K562 (cell line): ENCODE measurements around the gene STX1A. TPM values are rescaled to one million over a fixed set of nuclear protein-coding genes. Genes with fewer than 3 reads are reported as not detected.

Source experiments
- ATAC-seq: fragments of 200-7000 bp; cut with Tn5 transposase; 3 replicates; pipeline ENCODE4 v1.9.1; 2020; ENCODE audit warnings: moderate library complexity
- BruUV-seq: library from RNA; stranded (reverse); fragments of 400-500 nt; replicated peaks from 2 replicates; lab custom pipeline; 2021; lab: Mats Ljungman, UMichigan
- CTCF ChIA-PET: fragments of 300-600 bp; formaldehyde crosslinking; extraction: SDS; loops from one replicate; lab custom pipeline; 2021; ENCODE audit warnings: low intra/inter-chr PET ratio; lab: Yijun Ruan, JAX
- POLR2A ChIA-PET: fragments of 300-600, 350-650 bp; sonication (Branson Sonifier 250); formaldehyde crosslinking; extraction: SDS; loops from one replicate; lab custom pipeline; 2021; ENCODE audit warnings: antibody characterized with exemption, inconsistent platforms; lab: Yijun Ruan, JAX
- DNase-seq, 4 experiments: peaks; one replicate each; pipeline versions ENCODE4 v3.0.0 to v3.0.0-alpha.2; 2011 to 2018; ENCODE audit warnings: low spot score in 3 of 4, mixed read lengths in 3 of 4; ENCODE audit errors: extremely low read depth in 1 of 4
- FAIRE-seq: peaks from 2 replicates; lab custom pipeline; 2011; peaks lifted over from hg19 to GRCh38; lab: Jason Lieb, UNC
- H2AFZ ChIP-seq: 2 replicates; pipeline ENCODE4 v1.6.0; 2011; ENCODE audit warnings: low read depth, low read length, control low read depth, inconsistent platforms
- H3K27ac ChIP-seq: fragments of 200-600 bp; 3 replicates; pipeline ENCODE4 v1.8.0; 2011; ENCODE audit warnings: low read depth, mild to moderate bottlenecking, control low read depth, inconsistent platforms, low read length, moderate library complexity, mixed read lengths; ENCODE audit errors: extremely low read depth
- H3K27me3 ChIP-seq, 2 experiments: fragments of 300-600 bp in 1 of 2; 2 replicates in 1 of 2; 3 replicates in 1 of 2; pipeline versions ENCODE4 v1.6.0 to v1.8.0; 2011; ENCODE audit warnings: inconsistent platforms in 2 of 2, low read length in 2 of 2, mild to moderate bottlenecking in 1 of 2, mixed read lengths in 1 of 2, moderate library complexity in 1 of 2; ENCODE audit not compliant: control insufficient read depth in 2 of 2, insufficient read depth in 2 of 2
- H3K36me3 ChIP-seq: fragments of 300-600 bp; 3 replicates; pipeline ENCODE4 v1.8.0; 2011; ENCODE audit warnings: mild to moderate bottlenecking, low read length, inconsistent platforms; ENCODE audit not compliant: control insufficient read depth, insufficient read depth
- H3K4me1 ChIP-seq, 2 experiments: fragments of 200-600 bp in 1 of 2; replicated peaks in 1 of 2; 2 replicates in 1 of 2; 3 replicates in 1 of 2; pipeline versions ENCODE4 v1.5.1 to v1.8.0; 2011; ENCODE audit warnings: inconsistent platforms in 2 of 2, low read length in 2 of 2, mild to moderate bottlenecking in 1 of 2, mixed read lengths in 1 of 2, moderate library complexity in 1 of 2; ENCODE audit not compliant: control insufficient read depth in 2 of 2, insufficient read depth in 2 of 2
- H3K4me2 ChIP-seq: 2 replicates; pipeline ENCODE4 v1.6.1; 2011; ENCODE audit warnings: low read length, control low read depth, inconsistent platforms, mixed read lengths; ENCODE audit not compliant: insufficient read depth
- H3K4me3 ChIP-seq: fragments of 200-600 bp; sonication (generic), shearing (Covaris generic); 2 replicates; pipeline ENCODE4 v1.5.1; 2016; ENCODE audit warnings: control low read depth, inconsistent platforms
- H3K79me2 ChIP-seq: fragments of 200-600 bp; 3 replicates; pipeline ENCODE4 v1.8.0; 2011; ENCODE audit warnings: low read length, inconsistent platforms; ENCODE audit not compliant: control insufficient read depth, insufficient read depth
- H3K9ac ChIP-seq, 2 experiments: 2 replicates each; pipeline versions ENCODE4 v1.6.0 to v1.6.1; 2011; ENCODE audit warnings: low read depth in 2 of 2, low read length in 2 of 2, control low read depth in 1 of 2, inconsistent platforms in 1 of 2, mild to moderate bottlenecking in 1 of 2, mixed read lengths in 1 of 2; ENCODE audit not compliant: insufficient read depth in 1 of 2
- H3K9me1 ChIP-seq: one replicate; pipeline ENCODE4 v1.6.0; 2011; ENCODE audit warnings: inconsistent platforms, mild to moderate bottlenecking, low read length, moderate library complexity; ENCODE audit not compliant: control insufficient read depth, insufficient read depth
- H3K9me3 ChIP-seq: replicated peaks from 2 replicates; pipeline ENCODE4 v1.5.1; 2011; ENCODE audit warnings: low read depth, low read length, inconsistent platforms; ENCODE audit not compliant: control insufficient read depth, insufficient read depth
- H4K20me1 ChIP-seq: replicated peaks from 2 replicates; pipeline ENCODE4 v1.6.1; 2011; ENCODE audit warnings: low read length, inconsistent platforms, mixed read lengths; ENCODE audit not compliant: control insufficient read depth, insufficient read depth
- FOS ChIP-seq: IDR thresholded peaks from 3 replicates; pipeline ENCODE4 v1.6.1; 2011; ENCODE audit not compliant: insufficient read length; ENCODE audit errors: extremely low read depth
- LCOR ChIP-seq: sonication (generic); formaldehyde crosslinking; IDR thresholded peaks from 2 replicates; pipeline ENCODE4 v1.8.0; 2022; ENCODE audit warnings: mild to moderate bottlenecking, missing genetic modification reagents
- SNRNP70 ChIP-seq: fragments of 200-400 bp; formaldehyde crosslinking; optimal IDR thresholded peaks from 2 replicates; pipeline ENCODE3; 2017; ENCODE audit warnings: low read depth, low read length
- WGBS: fragments of 100-300 bp; shearing (Covaris generic); methylation state at CpG from one replicate; pipeline ENCODE4 v1.1.6; 2016; ENCODE audit warnings: low coverage, mixed read lengths; ENCODE audit not compliant: insufficient coverage; ENCODE audit errors: missing lambda C conversion rate; 5-methylcytosine and 5-hydroxymethylcytosine counted together
- in situ Hi-C: fragments of 300-500 bp; cut with MboI; formaldehyde crosslinking; loops from 4 replicates; pipeline ENCODE4 v1.15.0; 2018; ENCODE audit warnings: inconsistent platforms, mixed read lengths
- intact Hi-C: fragments of 100-400 bp; cut with micrococcal nuclease; formaldehyde crosslinking; loops from 2 replicates; pipeline ENCODE4 v1.14.2; 2022
- polyA plus RNA-seq, 8 experiments: library from polyadenylated mRNA; depleted of rRNA in 4 of 8; stranded (reverse) in 5 of 8; unstranded in 3 of 8; fragments of >200 nt; fragmentation: Nextera tagmentation in 2 of 8; fragmentation: Illumina TruSeq in 1 of 8; extraction: Ambion mirVana in 2 of 8; extraction: Trizol in 1 of 8; gene quantifications; 2 replicates each; pipeline versions ENCODE4 v1.2.1 to v1.2.3, GENCODE V29; 2011 to 2014; ENCODE audit warnings: inconsistent platforms in 1 of 8, missing spikeins in 1 of 8
- total RNA-seq, 7 experiments: library from RNA; depleted of rRNA in 6 of 7; stranded (reverse); fragments of >200 nt in 6 of 7; fragmentation: Illumina TruSeq in 2 of 7; extraction: Trizol in 2 of 7; gene quantifications; 2 replicates each; pipeline versions ENCODE4 v1.2.1 to v1.2.3, GENCODE V29; 2011 to 2021; ENCODE audit warnings: low replicate concordance in 1 of 7

The STX1A gene
- total and polyA plus RNA-seq, 9 of the 15 experiments (the other 6 are each of a cell fraction or from before 2014, with no cell fraction given) = 0.04 to 15.1 (median 6.3) TPM

GRCh38 chr7:73668886-73669230 is 50.6 kb downstream of the STX1A start:
- no peak for TF ChIP-seq SNRNP70
- TF ChIP-seq FOS = no peak
- TF ChIP-seq LCOR (CRISPR knock-in tag) = no peak
- FAIRE-seq = no peak
- H3K4me2 ChIP-seq = peak overlapping the region; percentile 25; the same call in 1 of the 2 replicates
- intact Hi-C loops = loop anchor here (2.0 to 5.0 kb wide), 2 partner anchors 56 to 63 kb away; no protein-coding TSS in a partner anchor
- H3K9me1 ChIP-seq = no peaks in the 10 kb centered on the region
- ChIA-PET POLR2A (interaction anchor here (0.5 to 1.5 kb wide), 4 partner anchors 15 to 65 kb away, joined by 3 read pairs; no protein-coding TSS in a partner anchor), CTCF (interaction anchor here (2.9 kb wide), 1 partner anchor 62 kb away, joined by 24 read pairs; no protein-coding TSS in a partner anchor)
- no peak overlapping the region for H2AFZ ChIP-seq
- peaks cover 9 to 42% of the 10 kb centered on the region in 2 experiments for H3K4me1 ChIP-seq
- H3K27me3 ChIP-seq = no peaks in the 10 kb centered on the region
- H3K27ac ChIP-seq = no peak overlapping the region
- WGBS = 26% methylated on average over 5 of the region's 5 CpGs
- BruUV-seq = no TSS peak
- no peaks in the 10 kb centered on the region; the same call in 1 of the 2 replicates for H4K20me1 ChIP-seq
- no peaks in the 10 kb centered on the region for H3K36me3 ChIP-seq
- no peaks in the 10 kb centered on the region for H3K79me2 ChIP-seq
- ATAC-seq = no peak
- no peak overlapping the region for H3K4me3 ChIP-seq
- in situ Hi-C loops = no loop called here
- H3K9ac ChIP-seq = peak overlapping the region in 1 of 2 experiments; percentile 90; a peak in 1 of 4 replicates
- H3K9me3 ChIP-seq = no peaks in the 10 kb centered on the region
- no peak for DNase-seq
